ENCODE results near the gene PPDPF. TPM values are rescaled to one million over a fixed set of nuclear protein-coding genes. Genes with fewer than 3 reads are reported as not detected.

The PPDPF gene
- total and polyA plus RNA-seq, 2 of the 8 experiments (the other 6 are each of a cell fraction or from before 2014, with no cell fraction given), result 30.5 to 138 TPM

GRCh38 chr20:63542031-63542559, 21.5 kb downstream of the PPDPF start:
- H4K20me1 ChIP-seq (replicated peaks in 1 of 2; ENCODE audit: control insufficient read depth in 1 of 2, insufficient read depth in 2 of 2, low read length in 2 of 2), result no peaks in the 10 kb centered on the region
- POLR2A ChIA-PET (ENCODE audit: partially characterized antibody), result interaction anchor here (2.3 kb wide), 1 partner anchor 10 kb away, joined by 7 read pairs; no protein-coding TSS in a partner anchor
- peaks cover 0 to 8% (median 2%) of the 10 kb centered on the region in 4 experiments; a peak in 5 of 7 replicates for H3K4me1 ChIP-seq (replicated peaks in 1 of 4; ENCODE audit: control insufficient read depth in 3 of 4, insufficient read depth in 4 of 4, low read length in 3 of 4)
- 93% methylated on average over 36 of the region's 36 CpGs; no CpG with 5 or more reads in 1 of the 2 experiments for WGBS, 2 experiments (ENCODE audit: extremely low coverage in 1 of 2, insufficient coverage in 1 of 2, insufficient read length in 1 of 2, insufficient replicate concordance in 2 of 2, low coverage in 1 of 2, low lambda C conversion rate in 2 of 2, missing lambda C conversion rate in 1 of 2)
- no peak overlapping the region for H2BK20ac ChIP-seq (ENCODE audit: low read length)
- H2BK15ac ChIP-seq (ENCODE audit: low read length), result no peak overlapping the region
- H3K4ac ChIP-seq (replicated peaks; ENCODE audit: insufficient read length, low read depth, low read length), result no peak overlapping the region
- H2BK5ac ChIP-seq (ENCODE audit: low read depth, low read length), result no peak overlapping the region
- no peak overlapping the region for H3K14ac ChIP-seq (ENCODE audit: insufficient read length)
- H3K23me2 ChIP-seq (ENCODE audit: low read depth, low read length), result no peaks in the 10 kb centered on the region
- no peaks in the 10 kb centered on the region for H3K27me3 ChIP-seq (replicated peaks in 1 of 4; ENCODE audit: control insufficient read depth in 3 of 4, extremely low read depth in 1 of 4, insufficient read depth in 3 of 4, low read length in 3 of 4)
- H4K5ac ChIP-seq (ENCODE audit: insufficient read length, low read depth, low read length), result no peak overlapping the region
- H2BK12ac ChIP-seq (ENCODE audit: low read depth, low read length), result no peak overlapping the region
- no peaks in the 10 kb centered on the region for H3K79me1 ChIP-seq (ENCODE audit: low read depth, low read length)
- no peaks in the 10 kb centered on the region for H3K9me3 ChIP-seq (ENCODE audit: insufficient read depth in 2 of 2, low read depth in 1 of 2, low read length in 1 of 2)
- no peaks in the 10 kb centered on the region for H3K36me3 ChIP-seq (ENCODE audit: control insufficient read depth in 2 of 4, insufficient read depth in 4 of 4, low read length in 3 of 4)
- H3K79me2 ChIP-seq (ENCODE audit: control insufficient read depth in 1 of 2, insufficient read depth in 2 of 2, low read length in 2 of 2), result no peaks in the 10 kb centered on the region
- no peak overlapping the region for H3K27ac ChIP-seq (ENCODE audit: low read depth, low read length)
- no peak overlapping the region for H3K4me3 ChIP-seq (ENCODE audit: extremely low read depth in 1 of 4, insufficient read depth in 2 of 4, low read depth in 3 of 4, low read length in 4 of 4)
- H3K4me2 ChIP-seq (ENCODE audit: insufficient read depth in 1 of 2, low read depth in 2 of 2, low read length in 2 of 2), result no peak overlapping the region
- no peak overlapping the region for H3K23ac ChIP-seq (ENCODE audit: insufficient read length)
- H4K91ac ChIP-seq (replicated peaks; ENCODE audit: insufficient read length, low read length), result no peak overlapping the region
- no peak overlapping the region for H2BK120ac ChIP-seq (replicated peaks; ENCODE audit: low read depth, low read length)
- no peak overlapping the region for H2AFZ ChIP-seq (ENCODE audit: low read length)
- no peak for DNase-seq (ENCODE audit: low read depth in 1 of 2, low spot score in 2 of 2)
- no peak overlapping the region for H3K9ac ChIP-seq (replicated peaks in 1 of 4; ENCODE audit: extremely low read depth in 1 of 4, low read depth in 3 of 4, low read length in 3 of 4)
- no peak for FAIRE-seq
- TF ChIP-seq FOSL1 (IDR thresholded peaks at IDR 0.05; ENCODE audit: insufficient read depth, low read depth, low read length) (no peak), TEAD4 (IDR thresholded peaks at IDR 0.05; ENCODE audit: low read depth, low read length) (no peak), BRCA1 (IDR thresholded peaks at IDR 0.05; ENCODE audit: low read depth, low read length) (no peak)
- no peak overlapping the region for H2AK5ac ChIP-seq (ENCODE audit: low read depth, low read length)
- CTCF ChIA-PET (ENCODE audit: partially characterized antibody), result interaction anchor here (0.6 to 1.7 kb wide), 10 partner anchors 10 to 168 kb away, joined by 3 to 5 read pairs (median 4); partner anchors contain the start of gene HELZ2
- no peak overlapping the region for H3K18ac ChIP-seq (ENCODE audit: extremely low read depth, low read length)
- H4K8ac ChIP-seq (ENCODE audit: extremely low read depth, insufficient read depth, low read length), result peak overlapping the region; percentile 51; the same call in 1 of the 2 replicates
- H3K56ac ChIP-seq (replicated peaks; ENCODE audit: insufficient read length, low read depth, low read length), result no peak overlapping the region

Data from H1 (cell line).